CD4-positive, alpha-beta T cell treated with Interleukin-15 for 1 hour (primary cell): ENCODE data around the gene LAMB1.
"Not testable (repeated sequence)": the region's sequence is repeated elsewhere in the genome, so short reads cannot be mapped to it uniquely, and the experiment has no call there.

Experiments
- DNase-seq: peaks from one replicate; pipeline ENCODE4 v3.0.0-alpha.2; 2020

LAMB1 gene

DNA sequence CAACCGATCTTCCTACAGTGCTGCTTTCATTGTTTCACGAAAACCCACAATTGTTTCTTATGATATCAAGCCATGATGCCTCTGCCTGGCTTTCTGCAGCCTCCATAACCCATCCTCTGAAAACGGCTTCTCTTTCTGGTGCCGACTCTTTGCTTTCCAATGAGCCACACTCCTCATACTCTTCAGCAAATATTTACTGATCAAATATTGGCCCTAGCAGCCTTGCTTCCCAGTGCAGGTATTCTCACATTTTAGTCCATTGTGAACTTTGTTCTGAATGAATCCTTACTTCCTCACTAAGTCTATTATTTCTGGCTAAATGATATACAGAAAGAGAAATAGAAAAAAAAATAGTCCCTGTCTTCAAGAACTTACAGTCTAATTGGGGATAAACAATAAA lies 35.5 kb downstream of the LAMB1 start:
- no peak for DNase-seq

DNA sequence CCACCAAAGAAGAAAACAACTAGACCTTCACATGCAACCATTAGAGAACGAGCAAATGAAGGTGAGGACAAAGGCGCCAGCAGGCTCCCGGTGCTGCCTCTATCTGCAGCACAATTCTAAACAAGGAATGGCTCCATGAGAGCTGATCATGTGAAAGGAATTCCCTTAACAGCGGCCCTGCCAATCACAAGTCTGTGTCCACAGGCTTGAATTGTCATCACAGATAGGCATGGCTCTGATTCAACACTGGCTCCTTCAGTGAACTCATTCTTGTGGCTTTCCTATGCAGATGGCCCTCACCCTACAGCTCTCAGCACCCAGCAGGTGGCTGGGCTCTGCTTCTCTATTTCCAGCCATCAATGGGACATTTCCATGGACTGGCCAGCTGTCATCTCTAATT lies 36.2 kb downstream of the LAMB1 start:
- no peak for DNase-seq

DNA sequence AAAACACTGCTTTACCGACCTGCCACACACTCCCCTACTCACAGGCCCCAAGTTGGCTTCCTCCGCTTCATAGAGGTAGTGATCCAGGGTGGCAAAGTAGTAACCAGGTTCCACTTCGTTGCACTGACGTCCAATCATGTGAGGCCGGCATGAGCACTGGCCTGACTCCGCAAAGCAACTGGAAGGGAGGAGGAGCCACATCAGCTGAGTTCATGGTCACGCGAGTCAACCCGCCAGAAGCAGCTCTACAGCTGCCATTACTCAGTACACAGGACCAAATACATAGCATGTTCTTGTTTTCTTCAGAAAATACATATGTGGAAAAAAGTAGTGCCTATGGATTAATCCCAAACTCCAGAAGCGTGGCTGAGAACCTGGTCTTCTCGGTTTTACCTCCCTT lies 38.5 kb downstream of the LAMB1 start:
- no peak for DNase-seq

DNA sequence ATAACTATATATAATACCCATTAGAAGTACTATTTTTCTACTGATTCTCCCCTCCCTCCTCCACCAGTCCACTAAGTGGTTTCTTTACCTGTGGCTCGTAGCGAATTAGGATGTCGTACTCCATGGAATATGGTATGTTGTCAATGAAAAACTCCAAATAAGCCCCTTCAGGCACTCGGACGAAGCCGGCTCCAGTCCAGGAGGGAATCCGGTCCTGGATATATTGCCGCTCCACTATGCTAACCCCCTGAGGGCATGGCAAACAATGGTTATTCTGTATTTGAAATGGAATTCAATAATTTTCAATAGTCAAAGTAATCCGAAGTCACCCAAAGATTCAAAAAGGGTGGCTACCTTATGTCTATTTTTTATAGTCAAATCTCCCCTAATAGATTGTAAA lies 40.1 kb downstream of the LAMB1 start:
- DNase-seq: no peak

DNA sequence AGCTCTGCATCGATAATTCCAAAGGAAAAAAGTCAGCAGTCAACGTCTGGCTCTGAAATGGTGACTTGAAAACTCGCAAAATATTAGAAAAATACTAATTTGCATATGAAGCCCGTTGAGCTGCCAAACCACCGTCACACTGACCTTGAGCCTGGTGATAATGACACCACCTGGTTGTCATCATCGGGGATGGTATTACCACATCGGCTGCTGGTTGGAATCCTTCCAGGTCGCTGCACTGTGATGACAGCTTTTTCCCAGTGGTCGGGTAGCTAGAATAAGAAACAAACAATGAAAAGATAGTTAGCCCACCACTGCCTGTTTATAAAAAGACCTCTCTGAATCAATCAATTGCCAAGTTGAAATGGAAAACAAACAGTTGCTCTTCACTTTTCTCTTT lies 41.6 kb downstream of the LAMB1 start:
- DNase-seq: no peak

DNA sequence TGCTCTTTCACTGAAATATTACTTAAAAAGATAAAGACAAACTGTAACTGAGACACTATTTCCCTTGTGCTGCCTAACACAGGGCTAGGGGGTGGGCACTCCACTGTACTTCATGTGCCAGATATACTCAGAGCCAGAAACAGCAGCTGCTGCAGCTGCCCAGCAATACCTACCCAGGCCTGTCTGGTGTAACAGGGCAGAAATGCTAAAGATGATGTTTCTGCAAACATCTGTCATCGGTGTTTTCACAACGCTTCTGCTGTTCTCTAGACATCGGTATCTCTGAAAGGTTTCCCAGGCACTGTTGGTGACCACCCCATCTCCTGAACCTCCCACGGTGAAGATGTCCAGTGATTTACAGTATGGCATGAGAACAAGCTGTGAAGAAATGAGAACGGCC lies 42.7 kb downstream of the LAMB1 start:
- no peak for DNase-seq

DNA sequence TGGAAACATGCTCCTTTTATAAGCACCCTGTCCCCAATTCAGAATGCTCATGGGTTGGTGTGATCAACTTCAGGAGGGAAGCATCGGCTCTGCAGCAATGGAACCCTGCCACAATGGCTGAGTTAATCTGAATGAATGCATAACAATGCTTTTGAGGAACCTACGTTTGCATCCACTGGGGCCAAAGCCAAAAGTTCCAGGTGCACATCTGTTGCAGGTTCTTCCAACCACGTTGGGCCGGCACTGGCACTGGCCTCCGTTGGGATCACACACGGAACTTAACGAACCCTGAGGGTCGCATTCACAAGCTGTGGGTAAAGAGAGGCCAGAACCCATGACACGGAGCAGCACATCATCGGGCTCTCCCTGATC lies 43.4 kb downstream of the LAMB1 start:
- no peak for DNase-seq

DNA sequence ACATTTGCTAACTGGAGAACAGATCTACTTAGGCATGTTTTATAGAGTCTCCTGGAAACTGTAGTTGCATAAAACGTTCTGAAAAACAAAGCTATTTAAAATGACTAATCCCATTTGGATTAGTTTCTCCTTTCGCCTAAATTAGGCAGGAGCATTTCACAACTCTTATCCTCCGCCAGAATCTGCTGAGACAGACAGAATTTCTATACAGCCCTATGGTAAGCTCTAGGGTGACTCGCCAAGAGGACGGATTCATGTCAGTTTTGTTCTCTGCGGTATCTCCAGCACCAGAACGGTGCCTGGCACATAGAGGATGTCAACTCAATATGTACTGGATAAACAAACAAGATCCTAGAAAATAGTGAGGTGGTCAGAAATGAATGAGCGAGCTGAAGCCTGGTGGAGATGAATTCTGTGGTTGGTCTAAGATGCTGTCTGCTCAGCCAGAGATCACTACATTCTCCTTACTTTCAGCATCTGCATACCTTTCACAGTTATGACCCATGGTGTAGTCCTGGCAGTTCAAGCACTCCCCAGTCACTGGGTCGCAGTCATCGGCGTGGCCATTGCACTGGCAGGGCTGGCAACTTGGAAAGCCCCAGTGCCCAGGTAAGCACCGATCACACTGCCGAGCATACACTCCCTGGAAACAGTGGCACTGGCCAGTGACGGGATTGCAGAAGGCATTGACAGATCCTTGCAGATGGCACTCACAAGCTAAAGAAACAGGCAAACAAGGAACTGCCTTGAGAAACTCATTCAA lies 44.0 kb downstream of the LAMB1 start:
- DNase-seq: no peak

DNA sequence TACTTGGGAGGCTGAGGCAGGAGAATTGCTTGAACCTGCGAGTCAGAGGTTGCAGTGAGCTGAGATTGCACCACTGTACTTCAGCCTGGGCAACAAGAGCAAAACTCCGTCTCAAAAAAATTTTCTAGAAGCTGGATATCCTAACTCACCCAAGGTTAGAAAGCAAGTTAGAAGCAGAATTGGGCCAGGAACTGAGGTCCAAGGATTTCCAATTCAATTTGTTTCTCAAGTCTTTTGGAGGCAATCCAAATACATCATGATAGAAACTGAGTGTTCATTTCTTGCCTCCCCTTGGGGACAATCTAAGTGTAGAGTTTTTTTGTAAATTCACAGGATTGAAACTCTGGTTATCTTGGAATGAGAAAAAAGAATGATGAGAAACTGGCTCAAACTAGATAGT lies 45.5 kb downstream of the LAMB1 start:
- DNase-seq: no peak

DNA sequence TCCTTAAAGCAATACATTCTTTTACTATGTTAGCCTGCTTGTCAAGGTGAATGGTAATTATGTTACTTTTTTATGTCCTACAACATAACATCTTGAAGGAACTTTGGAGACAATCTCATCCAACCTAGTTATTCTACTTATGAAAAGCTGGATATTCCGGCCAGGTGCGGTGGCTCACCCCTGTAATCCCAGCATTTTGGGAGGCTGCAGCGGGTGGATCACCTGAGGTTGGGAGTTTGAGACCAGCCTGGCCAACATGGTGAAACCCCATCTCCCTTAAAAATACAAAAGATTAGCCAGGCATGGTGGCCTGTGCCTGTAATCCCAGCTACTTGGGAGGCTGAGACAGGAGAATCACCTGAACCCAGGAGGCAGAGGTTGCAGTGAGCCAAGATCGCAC lies 46.0 kb downstream of the LAMB1 start:
- DNase-seq: not testable (repeated sequence)

DNA sequence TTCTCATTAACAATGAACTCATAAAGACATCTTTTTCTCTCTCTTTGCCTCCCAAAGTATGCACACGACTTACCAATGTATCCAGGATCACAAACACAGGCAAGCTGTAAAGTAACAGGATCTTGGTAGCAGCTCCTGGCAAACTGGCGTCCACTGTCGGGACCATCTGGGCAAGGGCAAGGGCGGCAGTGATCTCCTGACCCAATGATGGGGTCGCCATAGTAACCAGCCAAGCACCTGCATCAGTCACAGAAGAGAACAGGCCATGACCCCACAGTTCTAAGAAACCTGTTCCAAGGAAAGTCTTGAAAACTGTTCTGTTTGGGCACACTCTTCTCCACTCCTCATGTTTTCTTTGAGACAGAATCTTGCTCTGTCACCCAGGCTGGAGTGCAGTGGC lies 47.6 kb downstream of the LAMB1 start:
- no peak for DNase-seq

DNA sequence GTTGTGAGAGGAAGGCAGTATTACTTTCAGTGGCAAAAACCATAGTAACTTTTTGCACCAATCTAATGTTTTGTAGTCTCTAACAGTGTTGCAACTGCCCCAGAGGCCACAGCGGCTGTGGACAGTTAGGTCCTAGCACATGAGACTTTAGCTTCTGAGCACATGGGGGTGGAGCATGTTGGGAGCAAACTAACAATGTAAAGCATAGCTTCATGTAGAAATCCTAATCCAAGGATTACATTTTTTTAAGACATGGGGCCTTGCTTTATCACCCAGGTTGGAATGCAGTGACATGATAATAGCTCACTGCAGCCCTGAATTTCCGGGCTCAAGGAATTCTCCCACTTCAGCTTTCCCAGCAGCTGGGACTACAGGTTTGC lies 49.0 kb downstream of the LAMB1 start:
- no peak for DNase-seq

DNA sequence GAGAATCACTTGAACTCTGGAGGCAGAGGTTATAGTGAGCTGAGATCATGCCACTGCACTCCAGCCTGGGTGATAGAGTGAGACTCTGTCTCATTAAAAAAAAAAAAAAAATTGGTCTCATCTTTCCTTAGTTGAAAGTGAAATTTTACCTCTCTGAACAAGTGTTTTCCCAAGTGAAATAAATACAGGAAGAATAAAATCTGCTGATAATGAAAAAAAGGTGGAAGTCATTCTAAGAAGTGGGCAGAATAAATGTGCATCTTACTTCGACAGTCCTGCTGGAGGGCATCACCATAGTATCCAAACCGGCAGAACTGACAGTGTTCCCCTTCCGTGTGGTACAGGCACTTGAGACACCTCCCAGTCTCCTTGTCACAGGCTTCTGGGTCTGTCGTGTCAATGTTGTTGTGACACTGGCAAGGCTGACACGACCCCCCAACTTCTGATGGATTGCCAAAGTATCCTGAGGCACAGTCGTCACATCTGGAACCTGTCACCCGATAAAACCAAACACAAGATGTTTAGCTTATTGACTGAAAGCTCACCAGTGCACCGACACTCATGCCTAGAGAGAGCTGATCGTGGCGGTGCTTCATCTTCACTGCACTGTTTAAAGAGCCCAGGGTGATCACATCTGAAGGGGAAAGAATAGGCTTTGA lies 49.6 kb downstream of the LAMB1 start:
- DNase-seq: no peak

DNA sequence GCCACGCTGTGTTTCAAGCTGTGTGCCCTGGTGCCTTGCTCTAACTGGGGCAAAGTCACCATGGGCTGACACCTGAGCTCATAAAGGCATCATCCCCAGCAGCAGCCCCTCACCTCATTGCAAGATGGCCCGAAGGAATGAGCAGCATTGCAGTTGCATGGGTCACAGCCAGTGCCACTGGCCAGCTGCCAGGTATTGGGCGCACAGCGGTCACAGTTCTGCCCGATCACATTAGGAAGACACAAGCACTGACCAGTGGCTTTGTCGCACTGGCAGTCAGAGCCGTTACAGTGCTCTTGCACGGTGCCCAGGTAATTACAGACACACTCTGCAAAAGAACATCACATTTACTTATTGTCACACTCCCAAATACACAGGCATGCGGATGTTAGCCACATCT lies 51.1 kb downstream of the LAMB1 start:
- no peak for DNase-seq

DNA sequence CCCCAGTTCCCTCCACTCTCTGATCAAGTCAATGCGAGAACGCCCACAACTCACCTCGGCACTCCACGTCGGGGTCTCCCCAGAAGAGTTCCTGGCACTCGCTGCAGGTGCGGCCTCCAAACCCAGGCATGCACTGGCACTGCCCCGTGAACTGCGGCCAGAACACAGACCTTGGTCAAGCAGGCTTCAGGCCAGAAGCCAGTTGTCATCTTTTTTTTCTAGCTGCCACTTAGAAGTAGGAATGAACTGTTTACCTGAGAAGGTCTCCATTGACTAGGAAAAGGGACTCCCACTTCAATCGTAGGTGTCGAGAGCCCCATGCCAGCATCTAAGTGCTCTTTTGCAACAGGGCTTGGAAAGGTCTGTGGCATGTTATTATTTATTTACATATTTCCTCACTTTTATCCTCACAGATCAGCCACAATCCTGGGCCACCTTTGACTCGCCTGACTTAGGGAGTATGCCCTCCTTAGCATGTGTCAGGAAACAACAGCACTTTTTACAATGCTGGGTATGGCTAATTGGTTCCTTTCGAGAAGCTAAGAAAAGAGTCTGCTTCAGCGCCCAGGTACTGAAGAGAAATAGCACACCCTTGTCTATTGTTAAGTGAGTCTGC lies 51.7 kb downstream of the LAMB1 start:
- DNase-seq: no peak

DNA sequence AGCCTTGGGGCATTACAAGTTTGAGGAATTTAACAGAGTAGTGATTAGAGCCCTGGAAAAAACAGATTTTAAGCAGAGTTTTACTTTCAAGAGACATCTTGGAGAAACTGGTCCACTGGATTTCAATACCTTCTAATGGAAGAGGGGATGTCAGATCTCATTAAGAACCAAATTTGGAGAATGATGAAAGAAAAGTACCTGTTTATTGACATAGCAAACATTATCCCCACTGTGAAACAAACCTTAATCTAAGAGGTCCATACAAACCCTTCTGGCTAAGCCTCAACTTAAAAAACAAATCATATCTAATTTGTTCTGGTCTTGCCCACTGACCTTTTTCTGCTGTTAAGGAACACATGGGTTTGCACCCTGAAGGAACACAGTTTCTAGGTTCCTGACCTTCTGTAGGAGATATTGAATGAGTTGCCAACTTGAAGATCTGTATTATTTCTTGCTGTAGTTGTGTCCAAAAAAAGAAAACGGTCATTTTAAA lies 53.5 kb downstream of the LAMB1 start:
- DNase-seq: no peak

DNA sequence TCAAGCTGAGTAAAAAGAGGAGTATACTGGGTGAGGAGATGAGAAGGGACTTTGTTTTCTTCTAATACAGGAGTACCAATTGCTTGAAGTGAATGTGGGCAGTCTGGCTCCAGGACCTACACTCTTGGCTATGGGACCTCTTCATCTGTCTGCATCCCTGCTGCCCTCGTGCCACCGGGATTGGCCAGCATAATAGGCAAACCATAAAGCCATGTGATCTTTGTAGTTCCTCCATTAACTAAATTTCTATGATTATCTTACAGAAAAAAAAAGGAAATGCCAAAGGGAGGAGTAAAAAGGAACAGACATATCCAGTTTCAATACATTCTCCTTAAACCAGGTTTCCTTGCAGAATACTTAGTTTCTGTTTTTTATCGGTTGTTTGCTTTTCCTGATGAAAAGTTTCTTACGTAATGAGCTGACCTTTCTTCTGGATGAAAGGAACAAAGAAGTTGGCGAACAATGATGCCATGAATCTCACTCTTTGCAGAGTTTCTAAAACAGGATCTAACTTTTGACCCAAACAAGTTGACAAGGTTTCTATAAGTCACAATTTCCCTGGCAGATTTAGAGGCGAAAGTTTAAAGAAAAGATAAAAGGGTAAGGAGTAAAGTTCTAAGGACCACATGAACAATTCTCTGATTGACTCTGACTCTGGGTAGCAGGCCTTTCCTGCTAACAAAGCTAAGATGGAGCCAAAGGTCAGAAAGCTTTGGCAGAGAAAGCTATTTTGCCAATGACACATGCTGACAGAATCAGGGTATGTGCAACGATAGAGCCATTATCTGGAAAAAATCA lies 54.1 kb downstream of the LAMB1 start:
- DNase-seq: no peak

DNA sequence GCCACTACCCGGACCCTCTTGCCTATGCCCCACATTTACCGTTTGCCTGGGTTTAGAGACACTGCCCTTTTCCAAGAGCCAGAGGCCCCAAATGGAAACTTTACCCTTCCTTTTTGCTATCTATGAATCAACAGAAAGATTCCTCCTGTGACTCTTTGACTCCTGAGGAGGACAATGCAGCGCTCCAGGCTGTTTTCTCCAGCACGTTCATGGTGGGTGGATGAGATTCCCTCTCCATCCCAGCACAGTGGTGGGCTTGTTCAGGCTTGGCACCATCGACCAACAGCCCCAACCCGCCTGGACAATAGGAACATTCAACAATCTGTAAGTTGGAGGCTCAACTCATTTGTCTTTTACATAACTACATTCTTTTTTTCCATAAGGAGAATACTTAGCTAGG lies 56.1 kb downstream of the LAMB1 start:
- DNase-seq: no peak

DNA sequence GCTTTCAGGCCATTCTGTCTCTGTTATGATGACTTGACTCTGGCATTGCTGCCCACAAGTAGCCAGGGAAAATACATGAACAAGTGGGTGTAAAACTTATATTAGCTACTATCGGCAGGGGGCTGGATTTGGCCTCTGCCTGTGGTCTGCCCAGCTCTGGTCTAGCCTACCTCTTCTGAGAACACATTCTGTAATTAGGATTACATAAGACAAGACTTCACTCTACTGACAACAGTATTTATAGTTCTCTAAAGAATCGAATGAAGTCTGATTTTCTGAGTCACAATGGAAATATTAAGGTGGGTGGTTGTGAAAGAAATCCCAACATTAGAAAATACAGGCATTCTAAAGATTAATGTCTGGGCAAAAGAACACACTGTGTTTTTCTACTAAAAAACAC lies 56.5 kb downstream of the LAMB1 start:
- DNase-seq: no peak

DNA sequence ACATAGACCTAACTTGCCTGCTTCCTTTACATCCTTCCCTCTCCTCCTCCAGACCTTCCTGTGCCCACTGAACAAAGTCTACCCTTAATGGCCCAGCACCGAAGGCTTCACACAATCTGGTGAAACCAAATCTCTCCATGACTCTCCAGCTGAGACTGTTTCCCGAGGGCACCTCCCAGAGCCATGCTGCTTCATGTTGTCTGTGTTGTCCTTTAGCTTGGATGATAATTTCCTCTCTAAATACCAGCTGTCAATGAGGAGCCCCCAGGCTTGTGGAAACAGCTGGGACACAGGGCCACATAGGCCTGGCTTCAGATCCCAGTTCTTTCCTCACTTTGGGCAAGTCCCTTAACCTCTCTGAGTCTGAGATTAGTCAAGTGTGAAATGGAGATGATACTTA lies 57.6 kb downstream of the LAMB1 start:
- DNase-seq: no peak

DNA sequence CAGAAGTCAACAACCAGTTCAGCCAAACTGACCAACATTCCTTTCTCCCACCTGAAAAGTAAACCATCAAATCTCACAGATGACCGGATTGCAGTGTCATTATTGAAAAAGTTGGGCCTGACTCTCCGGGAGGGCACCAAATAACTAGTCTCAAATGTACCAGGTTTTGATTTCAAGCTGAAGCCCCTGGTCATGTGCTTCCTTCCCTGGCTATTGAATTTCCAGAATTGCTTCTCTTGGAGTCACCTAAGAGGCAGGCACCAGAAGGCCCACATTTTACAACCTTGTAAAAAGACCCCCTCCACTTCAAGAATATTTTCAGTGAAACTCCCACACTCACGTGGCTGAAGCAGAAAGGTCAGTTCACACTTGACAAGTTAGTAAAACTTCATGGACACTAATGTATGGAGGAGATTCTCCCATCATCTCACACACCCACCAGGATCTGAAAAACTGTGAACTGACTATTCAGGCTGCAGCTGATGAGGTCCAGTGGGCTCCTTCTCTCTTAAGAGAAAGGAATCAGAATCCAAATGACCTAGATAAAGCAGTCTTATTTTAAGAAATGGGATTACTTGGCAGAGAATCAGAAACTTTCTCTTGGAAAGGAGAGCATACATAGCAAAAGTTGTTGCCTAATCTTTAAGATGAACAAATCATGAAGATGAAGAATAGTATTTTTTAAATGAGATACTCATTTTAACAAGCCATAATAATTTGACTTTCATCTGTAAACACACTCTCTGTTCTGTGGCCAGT lies 58.4 kb downstream of the LAMB1 start:
- DNase-seq: no peak

DNA sequence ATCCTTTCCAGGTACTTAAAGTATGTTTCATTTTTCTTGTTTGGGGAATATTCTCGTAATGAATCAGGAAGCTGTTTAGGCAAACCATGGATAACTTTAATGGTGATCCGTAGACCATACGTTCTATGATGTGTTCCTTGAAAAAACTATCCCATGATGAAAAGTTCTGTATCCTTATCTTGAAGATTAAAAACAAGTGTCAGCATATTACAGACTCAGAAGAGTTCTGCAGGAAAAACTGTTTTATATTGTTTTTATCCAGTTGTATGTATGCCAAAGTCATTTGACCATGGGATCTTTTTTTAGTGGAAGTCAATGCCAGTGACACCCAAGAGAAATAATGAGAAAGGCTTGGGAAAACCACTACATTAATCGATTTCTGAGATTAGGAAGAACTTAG lies 59.9 kb downstream of the LAMB1 start:
- no peak for DNase-seq

DNA sequence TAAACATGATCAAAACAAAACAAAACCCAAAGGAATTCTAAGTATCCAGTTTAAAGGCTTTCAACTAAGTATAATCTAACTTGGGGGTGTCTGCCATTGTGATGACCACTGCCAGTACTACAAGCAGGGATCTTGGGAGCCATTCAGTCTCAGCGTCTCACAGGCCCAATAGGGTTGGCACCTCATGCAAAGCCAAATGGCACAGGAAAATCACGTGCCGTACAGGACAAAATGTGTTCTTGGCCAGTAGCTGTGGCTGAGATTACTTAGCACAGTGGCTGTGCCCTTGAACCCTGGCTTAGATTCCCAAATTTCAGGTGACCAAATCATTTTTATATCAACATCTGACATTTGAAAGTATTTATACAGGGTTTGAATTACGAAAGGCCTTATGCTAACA lies 62.0 kb downstream of the LAMB1 start:
- no peak for DNase-seq
